Measurements from ENCODE around the gene IDH3G.

- TF ChIP-seq, protein P1, sequence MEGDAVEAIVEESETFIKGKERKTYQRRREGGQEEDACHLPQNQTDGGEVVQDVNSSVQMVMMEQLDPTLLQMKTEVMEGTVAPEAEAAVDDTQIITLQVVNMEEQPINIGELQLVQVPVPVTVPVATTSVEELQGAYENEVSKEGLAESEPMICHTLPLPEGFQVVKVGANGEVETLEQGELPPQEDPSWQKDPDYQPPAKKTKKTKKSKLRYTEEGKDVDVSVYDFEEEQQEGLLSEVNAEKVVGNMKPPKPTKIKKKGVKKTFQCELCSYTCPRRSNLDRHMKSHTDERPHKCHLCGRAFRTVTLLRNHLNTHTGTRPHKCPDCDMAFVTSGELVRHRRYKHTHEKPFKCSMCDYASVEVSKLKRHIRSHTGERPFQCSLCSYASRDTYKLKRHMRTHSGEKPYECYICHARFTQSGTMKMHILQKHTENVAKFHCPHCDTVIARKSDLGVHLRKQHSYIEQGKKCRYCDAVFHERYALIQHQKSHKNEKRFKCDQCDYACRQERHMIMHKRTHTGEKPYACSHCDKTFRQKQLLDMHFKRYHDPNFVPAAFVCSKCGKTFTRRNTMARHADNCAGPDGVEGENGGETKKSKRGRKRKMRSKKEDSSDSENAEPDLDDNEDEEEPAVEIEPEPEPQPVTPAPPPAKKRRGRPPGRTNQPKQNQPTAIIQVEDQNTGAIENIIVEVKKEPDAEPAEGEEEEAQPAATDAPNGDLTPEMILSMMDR (conservative IDR thresholded peaks at IDR 0.05 in 1 of 2, IDR thresholded peaks at IDR 0.05 in 1 of 2; ENCODE audit: low read depth in 1 of 2, low read length in 2 of 2), result no peak
- no peak for TF ChIP-seq EZH2 (IDR thresholded peaks at IDR 0.05; ENCODE audit: low read length, missing control alignments)
Measured at GRCh38 chrX:153781428-153782047, 12.6 kb downstream of the IDH3G start.

All from fibroblast of lung (primary cell).